GM19324 (cell line): ENCODE measurements around the gene C2orf72.
"Not testable (repeated sequence)": the region's sequence is repeated elsewhere in the genome, so short reads cannot be mapped to it uniquely, and the experiment has no call there.

Experiments used
- ATAC-seq: cut with Tn5 transposase; IDR thresholded peaks from one replicate; pipeline ENCODE4 v1.9.1; 2021; ENCODE audit warnings: mild to moderate bottlenecking, moderate library complexity; ENCODE audit not compliant: unreplicated experiment, low FRiP score

C2orf72 gene

DNA sequence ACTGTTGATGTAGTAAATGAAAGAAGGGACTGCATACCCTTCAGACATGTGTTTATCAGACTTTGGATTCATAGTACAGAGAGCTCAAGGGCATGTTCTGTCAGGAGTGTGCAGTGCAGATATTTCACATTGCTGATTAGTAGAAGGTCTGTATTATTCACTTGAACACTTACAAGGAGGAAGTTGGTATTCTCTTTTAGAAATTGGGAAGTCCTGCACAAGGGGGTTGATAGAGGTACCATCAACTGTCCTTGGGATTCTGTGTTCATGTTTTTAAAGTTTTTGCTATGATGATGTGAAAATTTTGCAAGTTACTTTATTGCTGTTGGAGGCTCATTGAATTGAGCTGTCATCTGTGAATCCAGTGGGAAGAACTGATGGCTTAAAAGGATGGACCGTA, 26.0 kb downstream of the C2orf72 start:
- ATAC-seq = no peak

DNA sequence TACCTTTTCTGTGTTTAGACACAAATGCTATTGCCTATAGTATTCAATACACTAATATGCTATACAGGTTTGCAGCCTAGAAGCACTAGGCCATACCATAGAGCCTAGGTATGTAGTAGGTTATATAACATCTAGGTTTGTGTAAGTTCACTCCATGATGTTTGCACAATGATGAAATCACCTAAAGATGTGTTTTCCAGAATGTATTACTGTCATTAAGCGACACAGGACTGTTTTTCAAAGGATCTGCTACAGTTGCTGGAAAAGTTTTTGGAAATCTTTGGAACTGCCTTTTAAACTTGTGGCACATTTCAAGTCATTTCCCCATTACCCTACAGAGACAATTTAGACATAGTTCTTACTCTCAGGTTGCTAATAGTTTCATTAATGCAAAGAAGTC, 28.6 kb downstream of the C2orf72 start:
- ATAC-seq = no peak

DNA sequence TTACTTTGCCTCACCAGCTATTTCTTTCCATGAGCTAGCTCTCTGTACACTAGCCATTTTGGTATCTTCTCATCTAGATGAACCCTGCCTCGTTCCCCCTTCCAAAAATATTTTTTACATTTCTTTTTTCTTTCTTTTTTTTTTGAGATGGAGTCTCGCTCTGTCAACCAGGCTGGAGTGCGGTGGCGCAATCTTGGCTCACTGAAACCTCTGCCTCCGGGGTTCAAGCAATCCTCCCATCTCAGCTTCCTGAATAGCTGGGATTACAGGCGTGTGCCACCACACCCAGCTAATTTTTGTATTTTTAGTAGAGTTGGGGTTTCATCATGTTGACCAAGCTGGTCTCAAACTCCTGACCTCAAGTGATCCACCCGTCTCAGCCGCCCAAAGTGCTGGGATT, 30.2 kb downstream of the C2orf72 start:
- ATAC-seq = not testable (repeated sequence)

DNA sequence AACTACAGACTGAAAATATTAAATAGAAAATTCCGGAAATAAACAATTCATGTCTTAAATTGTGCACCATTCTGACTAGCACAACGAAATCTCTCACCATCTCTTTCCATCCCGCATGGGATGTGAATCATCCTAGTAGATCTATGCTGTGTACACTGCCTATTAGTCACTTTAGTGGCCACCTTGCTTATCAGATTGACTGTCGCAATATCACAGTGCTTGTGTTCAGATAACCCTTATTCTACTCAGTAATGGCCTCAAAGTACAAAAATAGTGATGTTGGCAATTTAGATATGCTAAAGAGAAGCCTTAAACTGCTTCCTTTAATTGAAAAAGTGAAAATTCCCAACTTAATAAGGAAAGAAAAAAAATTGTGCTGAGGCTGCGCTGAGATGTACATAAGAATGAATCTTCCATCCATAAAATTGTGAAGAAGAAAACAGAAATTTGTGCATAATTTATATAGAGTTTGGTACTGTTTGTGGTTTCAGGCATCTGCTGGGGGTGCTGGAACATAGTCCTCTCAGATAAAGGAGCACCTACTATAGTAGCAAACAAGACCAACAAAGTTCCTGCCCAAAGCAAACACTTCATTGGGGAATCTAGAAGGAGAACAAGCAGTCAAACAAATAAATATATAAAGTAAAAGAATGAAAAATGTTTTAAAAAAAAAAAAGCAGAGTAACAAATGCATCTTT, 31.4 kb downstream of the C2orf72 start:
- ATAC-seq = no peak

DNA sequence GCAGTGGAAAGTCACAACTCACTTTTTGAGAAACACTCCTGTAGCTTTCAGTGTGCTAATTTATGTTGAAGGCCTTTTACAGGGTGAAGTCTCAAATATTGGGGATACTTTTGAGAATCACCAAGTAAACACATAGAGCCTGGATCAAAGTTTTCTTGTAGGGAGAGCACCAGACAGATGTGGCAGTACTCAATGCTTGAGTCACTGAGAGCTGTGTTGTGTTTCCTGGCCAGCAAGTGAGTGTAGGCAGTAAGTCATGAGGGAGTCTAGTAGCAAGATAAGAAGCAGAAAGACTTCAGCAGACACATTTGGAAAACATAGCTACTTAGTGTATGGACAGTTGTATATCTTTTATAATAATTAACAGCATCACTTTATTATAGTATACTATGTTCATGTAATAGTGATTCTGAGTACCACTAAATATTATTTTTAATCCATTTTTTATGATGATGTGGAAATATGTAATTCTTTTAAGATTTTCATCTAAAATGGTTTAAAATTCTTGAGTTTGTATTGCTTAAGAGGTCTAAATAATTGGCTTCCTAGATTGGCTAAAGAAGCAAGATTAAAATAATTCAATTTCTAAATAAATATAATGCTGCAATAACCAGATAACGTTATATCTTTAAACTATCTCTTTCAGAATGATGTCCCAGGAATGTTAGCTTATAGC, 32.2 kb downstream of the C2orf72 start:
- ATAC-seq = no peak

DNA sequence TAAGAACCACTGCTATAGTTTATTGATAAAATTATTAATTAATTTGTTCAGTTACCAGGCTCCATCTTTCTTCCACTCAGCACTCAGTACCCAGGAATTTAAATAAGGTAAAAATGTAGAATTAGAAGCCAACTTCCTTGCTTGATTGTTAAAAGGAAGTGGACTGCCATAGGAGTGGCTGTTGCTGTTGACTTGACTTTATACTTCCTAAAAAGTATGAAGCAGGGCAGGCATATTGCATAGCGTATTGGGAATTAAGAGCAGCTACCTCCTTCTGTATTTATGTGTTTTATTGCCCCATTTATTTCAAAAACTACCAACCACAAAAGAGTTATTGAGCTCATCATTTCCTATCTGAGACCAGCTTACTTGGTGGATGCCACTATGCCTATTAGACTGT, 47.2 kb downstream of the C2orf72 start:
- no peak for ATAC-seq

DNA sequence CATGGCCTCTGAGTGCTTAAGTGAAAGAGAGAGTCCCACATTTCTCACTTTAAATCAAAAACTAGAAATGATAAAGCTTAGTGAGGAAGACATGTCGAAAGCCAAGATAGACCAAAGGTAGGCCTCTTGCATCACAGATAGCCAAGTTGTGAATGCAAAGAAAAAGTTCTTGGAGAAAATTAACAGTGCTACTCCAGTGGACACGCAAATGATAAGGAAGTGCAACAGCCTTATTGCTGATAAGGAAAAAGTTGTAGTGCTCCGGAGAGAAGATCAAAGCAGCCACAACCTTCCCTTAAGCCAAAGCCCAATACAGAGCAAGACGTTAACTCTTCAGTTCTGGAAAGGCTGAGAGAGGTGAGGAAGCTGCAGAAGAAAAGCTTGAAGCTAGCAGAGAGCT, 51.4 kb downstream of the C2orf72 start:
- no peak for ATAC-seq

DNA sequence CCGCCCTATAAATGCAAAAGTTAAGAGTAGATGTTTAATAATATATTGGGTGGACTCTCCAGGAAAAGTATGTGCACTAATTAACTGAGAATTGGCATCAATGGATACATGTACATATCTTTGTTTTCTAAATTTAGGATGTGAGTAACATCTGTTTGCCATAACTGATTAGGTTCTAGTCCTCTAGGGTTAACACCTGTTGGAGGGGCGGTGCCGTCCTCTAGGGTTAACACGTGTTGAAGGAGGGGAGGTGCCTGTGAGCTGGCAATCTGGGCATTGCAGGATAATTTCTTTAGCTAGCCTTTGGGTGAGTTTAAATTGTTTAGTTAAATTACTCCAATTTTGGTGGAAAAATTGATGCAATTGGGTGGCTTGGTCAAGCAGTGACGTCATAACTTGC, 56.6 kb downstream of the C2orf72 start:
- no peak for ATAC-seq

DNA sequence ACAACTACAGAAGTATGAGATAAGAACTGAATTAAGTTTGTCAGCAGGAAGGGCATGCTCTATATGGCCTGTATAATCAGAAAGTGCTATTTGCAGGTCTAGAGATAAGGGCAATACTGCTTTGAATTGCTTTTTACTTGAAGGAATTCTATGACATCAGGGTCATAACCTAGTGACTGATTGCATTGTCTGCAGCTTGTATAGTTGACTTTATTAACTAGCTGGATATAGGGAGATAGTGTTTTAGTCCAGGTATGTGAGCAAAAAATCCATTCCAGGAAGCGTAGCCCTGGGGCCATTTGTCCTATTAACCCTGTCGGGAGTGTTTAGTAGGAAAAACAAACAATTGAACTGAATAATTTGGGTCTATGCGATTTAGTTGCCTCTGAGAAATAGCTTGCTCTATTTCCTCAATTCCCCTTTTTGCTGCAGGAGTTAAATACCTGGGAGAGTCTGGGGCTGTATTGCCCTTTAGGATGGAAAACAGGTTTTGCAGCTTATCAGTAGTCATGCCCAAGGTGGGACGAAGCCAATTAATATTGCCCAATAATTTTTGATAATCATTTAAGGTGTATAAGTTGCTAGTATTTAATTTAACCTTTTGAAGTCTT, 57.5 kb downstream of the C2orf72 start:
- ATAC-seq = no peak
